Urinary bladder (tissue), 4 donors: ENCODE measurements around the gene CPEB1. TPM values are rescaled to one million over a fixed set of nuclear protein-coding genes. Genes with fewer than 3 reads are reported as not detected.
"Not testable (repeated sequence)": the region's sequence is repeated elsewhere in the genome, so short reads cannot be mapped to it uniquely, and the experiment has no call there.

ENCODE experiments used
- DNase-seq: peaks from one replicate; pipeline ENCODE4 v3.0.0-alpha.2; 2015; ENCODE audit errors: extremely low spot score
- H3K27ac ChIP-seq: one replicate; pipeline ENCODE4 v1.5.1; 2013; ENCODE audit warnings: low read depth, mild to moderate bottlenecking, moderate library complexity
- H3K36me3 ChIP-seq: one replicate; pipeline ENCODE4 v1.6.1; 2013; ENCODE audit warnings: mild to moderate bottlenecking, moderate library complexity; ENCODE audit not compliant: insufficient read depth
- H3K4me1 ChIP-seq: one replicate; pipeline ENCODE4 v1.6.1; 2013; ENCODE audit warnings: mild to moderate bottlenecking, moderate library complexity; ENCODE audit not compliant: insufficient read depth
- H3K4me3 ChIP-seq: one replicate; pipeline ENCODE4 v1.5.1; 2013; ENCODE audit warnings: low read depth, low read length
- WGBS: extraction: QIAGEN DNeasy Blood & Tissue Kit; methylation state at CpG from one replicate; pipeline ENCODE4 v1.1.7; 2013; 5-methylcytosine and 5-hydroxymethylcytosine counted together
- polyA plus RNA-seq: library from polyadenylated mRNA; stranded (reverse); fragments of 200-250 nt; gene quantifications from one replicate; pipeline ENCODE4 v1.2.3, GENCODE V29; 2013
- total RNA-seq: library from RNA; depleted of rRNA; stranded (reverse); fragments of >200 nt; gene quantifications from one replicate; pipeline ENCODE4 v1.2.3, GENCODE V29; 2014
- donor health status: healthy with polysubstance abuse.
- donor health status: healthy.

CPEB1 gene
- total and polyA plus RNA-seq, 2 donors: 4.7 to 11.0 TPM

DNA sequence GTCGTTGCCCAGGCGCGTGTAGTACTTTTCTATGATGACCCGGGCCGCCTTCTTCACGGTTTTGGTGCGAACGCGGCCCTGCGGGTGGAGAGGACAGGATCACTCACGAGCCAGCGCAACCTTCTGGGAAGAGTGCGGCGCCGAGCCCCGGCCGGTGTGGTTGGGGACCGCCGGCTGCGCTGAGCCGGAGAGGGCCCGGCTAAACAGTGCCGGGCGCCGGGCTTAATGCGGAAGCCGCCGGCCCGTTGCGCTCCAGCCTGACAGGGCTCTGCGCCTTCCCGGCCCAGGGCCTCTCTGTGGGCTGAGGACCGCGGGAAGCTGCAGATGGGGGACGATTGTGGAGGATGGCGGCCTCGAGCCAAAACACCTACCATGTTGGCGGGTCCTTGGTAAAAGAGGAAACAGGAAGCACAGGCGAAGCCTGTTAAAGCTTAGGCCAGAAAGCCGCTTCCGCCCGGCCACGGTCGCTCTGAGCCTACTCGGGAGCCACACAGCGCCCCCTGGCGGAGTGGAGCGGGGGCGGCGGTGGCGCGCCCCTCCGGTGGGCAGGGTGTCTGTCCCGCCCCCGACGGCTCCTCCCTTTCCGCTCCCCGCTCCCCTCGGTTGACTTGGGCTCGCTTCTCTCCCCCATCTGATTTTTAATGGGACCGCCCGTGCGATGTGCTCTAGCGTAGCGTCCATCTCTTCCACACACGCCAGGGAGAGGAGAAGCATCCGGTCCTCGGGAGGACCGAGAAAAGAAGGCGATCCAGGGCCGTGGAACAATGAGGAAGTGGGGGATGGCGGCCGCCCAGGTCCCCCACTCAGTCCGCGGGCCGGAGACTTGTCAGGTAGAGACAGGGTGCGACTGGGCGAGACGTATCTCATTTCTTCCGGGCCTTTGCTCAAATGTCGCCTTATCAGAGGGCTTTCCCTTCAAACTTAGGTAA lies 106.8 kb downstream of the CPEB1 start, which contains the start of gene RPS17:
Gene RPS17 (minus strand): TSS at position 403 of the 929 bp plus-strand sequence. CDS start 29 bp downstream, at position 374.
- WGBS: under 1% methylated on average over 81 of the region's 81 CpGs
- peak; percentile 90 for DNase-seq

DNA sequence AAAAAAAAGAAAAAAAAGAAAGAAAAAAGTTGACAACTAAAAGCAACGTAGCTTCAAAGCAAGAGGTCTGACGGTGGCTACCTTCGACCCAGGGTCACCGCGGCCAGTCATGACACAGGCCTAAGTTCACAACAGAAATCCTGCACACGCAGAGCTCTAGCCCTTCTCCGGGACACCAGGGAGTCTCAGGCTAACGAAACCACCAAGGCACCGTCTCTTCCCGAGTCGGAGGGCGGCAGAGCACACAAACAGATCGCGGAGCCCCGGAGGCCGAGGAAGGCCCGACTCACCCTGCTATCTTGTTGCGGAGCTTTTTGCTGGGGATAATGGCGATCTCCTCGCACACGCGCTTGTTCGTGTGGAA lies 107.5 kb downstream of the CPEB1 start:
- WGBS: under 1% methylated on average over 23 of the region's 23 CpGs
- DNase-seq: no peak
- peak overlapping the region; percentile 80 for H3K4me3 ChIP-seq

More for the DNA sequence above, 106.8 kb downstream of the CPEB1 start, which contains the start of gene RPS17:
- no peaks in the 10 kb centered on the region for H3K4me1 ChIP-seq
- peaks cover 9% of the 10 kb centered on the region for H3K36me3 ChIP-seq
- peak within 1 kb of the TSS; percentile 80 for H3K4me3 ChIP-seq
- H3K27ac ChIP-seq: peak within 1 kb of the TSS; percentile 94

DNA sequence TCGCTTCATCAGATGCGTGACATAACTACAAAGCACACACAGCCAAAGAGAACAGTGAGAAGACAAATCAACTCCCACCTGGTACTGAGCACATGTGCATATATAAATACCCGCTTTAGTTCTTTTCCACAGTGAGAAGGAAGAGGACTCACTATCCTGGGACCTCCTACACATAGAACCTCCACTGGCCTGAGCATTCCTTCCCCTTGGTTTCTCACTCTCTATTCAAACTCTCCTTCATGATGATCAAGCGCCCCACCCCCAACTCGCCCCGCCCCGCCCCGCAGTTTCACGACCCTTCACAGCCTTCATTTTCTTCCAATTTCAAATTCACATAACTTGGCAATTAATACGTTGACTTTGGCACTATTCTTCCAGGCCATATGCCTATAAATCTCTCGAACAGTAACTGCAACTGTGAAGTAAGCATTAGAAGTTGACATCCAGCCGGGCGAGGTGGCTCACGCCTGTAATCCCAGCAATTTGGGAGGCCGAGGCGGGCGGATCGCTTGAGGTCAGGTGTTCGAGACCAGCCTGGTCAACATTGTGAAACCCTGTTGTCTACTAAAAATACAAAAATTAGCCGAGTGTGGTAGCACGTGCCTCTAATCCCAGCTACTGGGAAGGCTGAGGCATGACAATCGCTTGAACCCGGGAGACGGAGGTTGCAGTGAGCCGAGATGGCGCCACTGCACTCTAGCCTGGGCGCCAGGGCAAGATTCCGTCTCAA lies 108.0 kb downstream of the CPEB1 start:
- peaks cover 9% of the 10 kb centered on the region for H3K36me3 ChIP-seq
- H3K4me1 ChIP-seq: no peaks in the 10 kb centered on the region
- no peak for DNase-seq
- 18% methylated on average over 28 of the region's 28 CpGs for WGBS
- H3K4me3 ChIP-seq: peak overlapping the region; percentile 80
- H3K27ac ChIP-seq: peak overlapping the region; percentile 35

More for the DNA sequence above, 107.5 kb downstream of the CPEB1 start:
- Histone ChIP-seq H3K36me3 (peaks cover 9% of the 10 kb centered on the region), H3K27ac (peak overlapping the region; percentile 85), H3K4me1 (no peaks in the 10 kb centered on the region)

DNA sequence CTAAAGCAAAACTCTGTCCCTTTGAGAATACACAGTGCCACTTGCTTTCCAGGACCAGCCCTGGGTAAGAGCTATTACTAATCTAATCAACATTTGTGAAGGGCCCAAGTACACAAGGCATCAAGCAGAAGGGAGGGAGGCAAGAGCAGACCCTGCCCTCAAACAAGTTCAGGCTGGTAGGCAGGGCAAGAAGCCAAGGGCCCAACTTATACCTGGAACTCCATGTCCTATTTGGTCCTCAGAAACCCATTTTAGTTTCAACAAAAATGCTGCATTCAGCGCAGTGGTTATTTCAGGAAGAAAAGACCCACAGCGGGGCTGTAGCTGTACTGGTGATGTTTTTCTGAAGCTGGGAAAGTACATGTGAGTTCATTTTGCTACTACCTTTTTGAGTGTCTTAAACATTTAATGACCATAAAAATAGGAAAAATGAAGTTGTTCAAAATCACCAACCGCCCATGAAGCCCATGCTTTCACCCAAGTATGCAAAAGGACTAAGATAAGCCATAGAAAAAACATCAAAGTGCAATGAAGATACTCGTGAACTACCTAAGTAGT lies 109.7 kb downstream of the CPEB1 start:
- H3K4me3 ChIP-seq: no peak overlapping the region
- no peak overlapping the region for H3K27ac ChIP-seq
- no peak for DNase-seq
- peaks cover 9% of the 10 kb centered on the region for H3K36me3 ChIP-seq
- 80% methylated on average over 4 of the region's 4 CpGs for WGBS
- no peaks in the 10 kb centered on the region for H3K4me1 ChIP-seq

DNA sequence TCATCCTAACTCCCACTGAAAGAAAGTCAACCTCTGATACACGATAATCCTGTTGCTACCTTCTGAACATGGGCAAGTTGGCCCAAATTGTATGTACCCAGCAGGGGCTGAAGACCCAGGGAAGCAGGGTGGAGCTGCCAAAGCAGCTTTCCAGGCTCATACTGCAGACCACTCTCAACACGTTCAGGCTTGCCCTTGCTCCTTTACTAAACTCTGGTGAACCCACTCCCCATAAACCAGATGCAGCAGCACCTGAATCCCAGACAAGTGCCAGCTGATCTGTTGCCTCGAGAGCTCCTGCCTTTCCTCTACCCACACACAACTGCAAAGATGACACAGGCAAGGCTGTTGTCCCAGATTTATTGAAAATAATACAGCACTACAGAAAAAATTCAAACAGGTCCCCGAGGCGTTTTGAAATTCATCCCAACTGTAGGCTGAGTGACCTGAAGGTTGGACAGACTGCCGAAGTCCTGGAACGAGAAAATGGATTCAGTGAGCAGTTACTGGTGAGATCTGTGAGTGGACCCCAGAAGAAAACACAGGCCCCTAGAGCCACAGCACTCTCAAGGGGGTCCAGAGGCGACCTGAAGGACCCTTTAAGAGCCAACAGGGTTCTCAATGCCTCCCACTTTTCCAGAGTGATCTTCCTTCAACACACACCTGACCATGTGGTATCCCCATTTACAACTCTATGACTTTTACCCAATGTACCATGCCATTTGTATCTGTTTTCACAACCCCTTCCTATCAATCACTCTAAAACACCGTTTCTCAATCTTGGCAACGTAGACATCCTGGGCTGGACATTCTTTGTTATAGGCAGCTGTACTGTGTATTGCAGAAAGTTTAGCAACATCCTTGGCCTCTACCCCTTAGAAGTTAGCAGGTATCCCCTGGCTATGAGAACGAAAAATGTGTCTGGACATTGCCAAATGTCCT lies 110.5 kb downstream of the CPEB1 start:
- Histone ChIP-seq H3K27ac (no peak overlapping the region), H3K4me3 (no peak overlapping the region), H3K36me3 (peaks cover 9% of the 10 kb centered on the region), H3K4me1 (no peaks in the 10 kb centered on the region)
- no peak for DNase-seq
- 64% methylated on average over 11 of the region's 11 CpGs for WGBS

DNA sequence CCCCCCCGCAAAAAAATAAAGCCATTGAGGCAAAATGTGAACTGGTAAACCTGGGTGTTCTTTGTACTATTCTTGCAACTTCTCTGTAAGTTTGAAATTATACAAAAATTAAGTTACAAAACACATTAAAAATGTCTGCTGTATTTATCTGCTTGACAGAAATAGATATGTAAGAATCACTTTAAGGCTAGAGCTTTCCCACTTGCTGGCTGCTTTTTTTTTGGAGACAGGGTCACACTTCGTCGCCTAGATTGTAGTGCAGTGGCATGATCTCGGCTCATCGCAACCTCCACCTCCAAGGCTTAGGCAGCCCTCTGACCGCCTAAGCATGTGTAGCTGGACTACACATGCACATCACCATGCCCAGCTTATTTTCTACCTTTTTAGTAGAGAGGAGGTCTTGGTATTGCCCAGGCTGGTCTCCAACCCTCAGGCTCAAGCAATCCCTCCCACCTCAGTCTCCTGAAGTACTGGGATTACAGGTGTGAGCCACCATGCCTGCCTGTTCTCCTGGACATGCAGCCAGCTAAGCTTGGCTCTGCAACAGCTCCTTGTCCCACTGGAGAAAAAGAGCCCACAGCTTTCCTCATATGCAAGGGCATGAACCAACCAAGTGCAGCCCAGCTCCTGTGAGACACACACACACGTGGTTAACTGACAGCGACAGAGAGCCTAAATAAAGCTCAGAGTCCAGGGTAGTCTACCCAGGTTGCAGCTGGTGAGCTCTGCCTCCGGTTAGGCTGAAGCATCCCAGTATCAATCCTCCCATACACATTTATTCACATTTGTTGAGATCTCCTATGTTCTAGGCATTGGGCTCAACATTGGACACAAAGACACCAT lies 111.4 kb downstream of the CPEB1 start:
- Histone ChIP-seq H3K36me3 (peaks cover 9% of the 10 kb centered on the region), H3K4me1 (no peaks in the 10 kb centered on the region), H3K27ac (no peak overlapping the region), H3K4me3 (no peak overlapping the region)
- WGBS: 67% methylated on average over 9 of the region's 9 CpGs
- DNase-seq: no peak

DNA sequence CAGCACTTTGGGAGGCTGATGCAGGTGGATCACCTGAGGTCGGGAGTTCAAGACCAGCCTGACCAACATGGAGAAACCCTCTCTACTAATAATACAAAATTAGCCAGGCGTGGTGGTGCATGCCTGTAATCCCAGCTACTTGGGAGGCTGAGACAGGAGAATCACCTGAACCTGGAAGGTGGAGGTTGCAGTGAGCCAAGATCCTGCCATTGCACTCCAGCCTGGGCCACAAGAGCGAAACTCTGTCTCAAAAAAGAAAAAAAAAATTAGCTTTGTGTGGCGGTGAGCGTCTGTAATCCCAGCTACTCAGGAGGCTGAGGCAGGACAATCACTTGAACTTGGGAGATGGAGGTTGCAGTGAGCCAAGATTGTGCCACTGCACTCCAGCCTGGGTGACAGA lies 112.0 kb downstream of the CPEB1 start:
- WGBS: 89% methylated on average over 5 of the region's 5 CpGs
- H3K4me3 ChIP-seq, H3K27ac ChIP-seq, DNase-seq, H3K36me3 ChIP-seq, H3K4me1 ChIP-seq: not testable (repeated sequence)

DNA sequence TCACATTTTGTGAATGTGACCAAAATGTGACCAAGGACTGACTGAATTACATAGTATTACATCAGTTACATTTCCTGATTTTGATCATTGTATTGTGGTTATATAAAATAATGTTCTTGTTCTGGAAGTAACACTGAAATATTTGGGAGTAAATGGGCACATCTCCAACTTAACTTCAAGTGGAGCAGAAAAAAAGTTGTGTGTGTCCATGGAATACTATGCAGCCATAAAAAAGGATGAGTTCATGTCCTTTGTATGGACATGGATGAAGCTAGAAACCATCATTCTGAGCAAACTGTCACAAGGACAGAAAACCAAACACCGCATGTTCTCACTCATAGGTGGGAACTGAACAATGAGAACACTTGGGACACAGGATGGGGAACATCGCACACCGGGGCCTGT lies 112.7 kb downstream of the CPEB1 start:
- H3K4me3 ChIP-seq, H3K27ac ChIP-seq, DNase-seq, H3K4me1 ChIP-seq, H3K36me3 ChIP-seq: not testable (repeated sequence)
- 95% methylated on average over 3 of the region's 3 CpGs for WGBS

DNA sequence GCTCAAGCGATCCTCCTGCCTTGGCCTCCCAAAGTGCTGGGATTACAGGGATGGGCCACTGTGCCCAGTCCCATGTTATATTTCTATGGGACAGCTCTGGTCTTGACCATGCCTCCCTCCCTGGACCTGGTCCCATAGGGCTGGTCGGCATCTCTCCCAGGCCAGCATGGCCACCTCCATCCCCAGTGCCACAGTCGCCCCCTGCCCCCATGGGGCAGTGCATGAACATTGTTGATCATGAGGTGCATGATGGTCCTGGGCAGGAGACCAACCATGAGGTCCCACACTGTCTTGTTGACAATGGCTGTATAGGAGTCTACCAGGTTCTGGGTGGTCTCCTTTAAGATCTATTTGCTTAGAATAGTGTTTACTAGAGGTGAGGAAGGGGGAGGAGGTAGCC lies 113.4 kb downstream of the CPEB1 start:
- 98% methylated on average over 3 of the region's 3 CpGs for WGBS
- Histone ChIP-seq H3K4me3 (no peak overlapping the region), H3K4me1 (no peaks in the 10 kb centered on the region), H3K36me3 (peaks cover 9% of the 10 kb centered on the region), H3K27ac (no peak overlapping the region)
- no peak for DNase-seq

DNA sequence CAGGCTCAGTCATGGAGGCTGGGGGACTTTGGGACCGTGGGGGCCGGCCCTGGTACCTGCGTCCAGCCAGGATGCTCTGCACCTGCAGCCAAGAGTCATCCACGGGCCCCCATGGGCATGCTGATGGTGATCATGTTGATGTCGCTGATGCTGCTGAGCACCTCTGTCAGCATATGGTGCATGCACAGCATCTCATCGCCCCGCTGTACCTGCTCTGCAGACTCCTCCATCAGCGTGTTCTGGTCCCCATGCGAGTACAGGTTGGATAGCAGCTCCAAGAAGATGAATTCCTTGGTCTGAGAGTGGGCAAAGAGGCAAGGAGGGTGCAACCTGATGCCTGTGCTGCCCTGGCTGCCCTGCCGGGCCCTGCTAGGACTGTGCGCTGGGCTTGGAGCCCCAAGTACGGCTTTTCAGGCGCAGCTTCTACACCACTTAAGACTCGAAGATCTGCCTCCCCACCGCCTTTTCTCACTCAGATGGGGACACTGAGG lies 114.1 kb downstream of the CPEB1 start:
- peaks cover 5% of the 10 kb centered on the region for H3K36me3 ChIP-seq
- no peak overlapping the region for H3K4me3 ChIP-seq
- no peak for DNase-seq
- whole genome bisulfite sequencing: 90% methylated on average over 15 of the region's 15 CpGs
- H3K4me1 ChIP-seq: no peaks in the 10 kb centered on the region
- H3K27ac ChIP-seq: no peak overlapping the region

DNA sequence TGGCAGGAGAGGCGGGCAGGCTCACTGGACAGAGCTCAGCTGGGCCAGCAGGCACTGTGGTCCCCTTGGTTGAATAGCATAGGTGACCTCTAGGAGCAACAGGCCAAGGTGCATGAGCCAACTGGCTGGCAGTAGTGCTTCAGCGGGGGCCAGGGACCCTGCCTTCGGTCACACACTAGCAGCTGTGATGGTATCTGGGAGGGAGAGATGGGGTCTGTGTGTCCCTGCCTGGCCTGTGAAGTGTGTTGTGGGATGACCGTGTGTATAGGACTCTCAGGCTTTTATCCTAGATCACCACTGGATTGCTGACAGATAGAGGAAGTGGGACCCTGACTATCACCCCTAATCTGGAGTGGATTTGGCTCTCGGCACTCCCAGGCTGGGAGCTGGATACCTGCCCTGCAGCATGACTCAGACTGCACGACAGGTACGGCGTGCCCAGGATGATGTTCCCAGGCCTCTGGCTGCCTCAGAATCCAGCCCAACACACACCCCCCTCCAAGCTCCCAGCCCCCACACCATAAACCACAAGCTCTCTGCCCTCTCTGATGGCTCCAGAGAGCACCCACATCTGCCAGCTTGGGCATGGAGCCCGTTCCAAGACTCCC lies 114.7 kb downstream of the CPEB1 start:
- no peak for DNase-seq
- peaks cover 5% of the 10 kb centered on the region for H3K36me3 ChIP-seq
- H3K27ac ChIP-seq: no peak overlapping the region
- H3K4me3 ChIP-seq: no peak overlapping the region
- WGBS: 73% methylated on average over 9 of the region's 9 CpGs
- H3K4me1 ChIP-seq: no peaks in the 10 kb centered on the region
